ENCODE data around the gene HOXC5.

HOXC5 gene

GRCh38 chr12:54032627-54033100 lies at the start of gene HOXC5:
HOXC5 (plus strand) TSS chr12:54033050; CDS start chr12:54033123, 73 bp downstream.
- peak within 1 kb of the TSS; percentile 71 for H3K4me3 Mint-ChIP-seq
- ATAC-seq (peak; percentile 29), DNase-seq (ENCODE audit: low spot score in 2 of 2) (peak; percentile 55 to 83)
- no peaks in the 10 kb centered on the region for H3K36me3 Mint-ChIP-seq
- peaks cover 16% of the 10 kb centered on the region for H3K4me1 Mint-ChIP-seq
- H3K9me3 Mint-ChIP-seq: no peaks in the 10 kb centered on the region
- H3K27ac Mint-ChIP-seq: no peak within 1 kb of the TSS

- Mint-ChIP-seq H3K27ac (no peak overlapping the region), H3K4me1 (peaks cover 35% of the 10 kb centered on the region), H3K4me3 (no peak overlapping the region), H3K36me3 (peaks cover 13% of the 10 kb centered on the region), H3K9me3 (no peaks in the 10 kb centered on the region)
- DNase-seq (ENCODE audit: low spot score in 2 of 2) (no peak), ATAC-seq (no peak)
These were observed 49.3 kb upstream of the HOXC5 start for GRCh38 chr12:53983568-53983949.

- DNase-seq (ENCODE audit: low spot score in 2 of 2) (no peak), ATAC-seq (no peak)
- Mint-ChIP-seq H3K36me3 (peaks cover 13% of the 10 kb centered on the region), H3K4me3 (no peak overlapping the region), H3K4me1 (peaks cover 39% of the 10 kb centered on the region), H3K9me3 (no peaks in the 10 kb centered on the region), H3K27ac (no peak overlapping the region)
These were observed 48.8 kb upstream of the HOXC5 start for GRCh38 chr12:53983950-53984572.

- H3K4me1 Mint-ChIP-seq: peaks cover 49% of the 10 kb centered on the region
- H3K9me3 Mint-ChIP-seq: no peaks in the 10 kb centered on the region
- DNase-seq (ENCODE audit: low spot score in 2 of 2): peak; percentile 80 to 93
- ATAC-seq: peak; percentile 79
- H3K36me3 Mint-ChIP-seq: peaks cover 12% of the 10 kb centered on the region
- peak within 1 kb of the TSS; percentile 63 for H3K4me3 Mint-ChIP-seq
- H3K27ac Mint-ChIP-seq: no peak within 1 kb of the TSS
These were observed 47.8 kb upstream of the HOXC5 start, which contains the start of gene HOXC10 for GRCh38 chr12:53984901-53985691. HOXC10 (plus strand) TSS chr12:53985146; CDS start chr12:53985260, 114 bp downstream.

GRCh38 chr12:53985692-53985993 lies 47.2 kb upstream of the HOXC5 start:
- peak overlapping the region; percentile 63 for H3K4me3 Mint-ChIP-seq
- no peak for ATAC-seq
- peaks cover 54% of the 10 kb centered on the region for H3K4me1 Mint-ChIP-seq
- H3K27ac Mint-ChIP-seq: no peak overlapping the region
- no peaks in the 10 kb centered on the region for H3K9me3 Mint-ChIP-seq
- DNase-seq (ENCODE audit: low spot score in 2 of 2): no peak
- H3K36me3 Mint-ChIP-seq: peaks cover 9% of the 10 kb centered on the region

- Mint-ChIP-seq H3K4me3 (peak overlapping the region; percentile 63), H3K9me3 (no peaks in the 10 kb centered on the region), H3K4me1 (peaks cover 59% of the 10 kb centered on the region), H3K36me3 (peaks cover 9% of the 10 kb centered on the region), H3K27ac (no peak overlapping the region)
- peak; percentile 66 for ATAC-seq
- DNase-seq (ENCODE audit: low spot score in 2 of 2): no peak
These were observed 46.7 kb upstream of the HOXC5 start for GRCh38 chr12:53985994-53986685.

GRCh38 chr12:53986686-53987483 lies 46.0 kb upstream of the HOXC5 start:
- Mint-ChIP-seq H3K27ac (no peak overlapping the region), H3K4me1 (peaks cover 61% of the 10 kb centered on the region), H3K36me3 (peaks cover 9% of the 10 kb centered on the region), H3K9me3 (no peaks in the 10 kb centered on the region), H3K4me3 (peak overlapping the region; percentile 63)
- DNase-seq (ENCODE audit: low spot score in 2 of 2) (no peak), ATAC-seq (no peak)

- H3K4me1 Mint-ChIP-seq: peaks cover 61% of the 10 kb centered on the region
- DNase-seq (ENCODE audit: low spot score in 2 of 2) (no peak), ATAC-seq (no peak)
- no peak overlapping the region for H3K4me3 Mint-ChIP-seq
- H3K9me3 Mint-ChIP-seq: no peaks in the 10 kb centered on the region
- H3K36me3 Mint-ChIP-seq: peaks cover 9% of the 10 kb centered on the region
- H3K27ac Mint-ChIP-seq: no peak overlapping the region
These were observed 45.0 kb upstream of the HOXC5 start for GRCh38 chr12:53987787-53988230.

- Mint-ChIP-seq H3K27ac (no peak overlapping the region), H3K4me1 (peaks cover 56% of the 10 kb centered on the region), H3K4me3 (peak overlapping the region; percentile 28), H3K9me3 (no peaks in the 10 kb centered on the region), H3K36me3 (peaks cover 10% of the 10 kb centered on the region)
- no peak for ATAC-seq
- DNase-seq (ENCODE audit: low spot score in 2 of 2): no peak
These were observed 44.2 kb upstream of the HOXC5 start for GRCh38 chr12:53988541-53989226.

GRCh38 chr12:53989227-53990113 lies 43.4 kb upstream of the HOXC5 start:
- Mint-ChIP-seq H3K4me1 (peaks cover 58% of the 10 kb centered on the region), H3K4me3 (peak overlapping the region; percentile 28), H3K9me3 (no peaks in the 10 kb centered on the region), H3K36me3 (peaks cover 15% of the 10 kb centered on the region), H3K27ac (no peak overlapping the region)
- peak; percentile 9 for ATAC-seq
- DNase-seq (ENCODE audit: low spot score in 2 of 2): no peak

- ATAC-seq: no peak
- Mint-ChIP-seq H3K27ac (no peak overlapping the region), H3K9me3 (no peaks in the 10 kb centered on the region), H3K4me3 (peak overlapping the region; percentile 28), H3K4me1 (peaks cover 56% of the 10 kb centered on the region), H3K36me3 (peaks cover 6% of the 10 kb centered on the region)
- no peak for DNase-seq (ENCODE audit: low spot score in 2 of 2)
These were observed 42.4 kb upstream of the HOXC5 start for GRCh38 chr12:53990311-53991076.

- Mint-ChIP-seq H3K4me3 (no peak overlapping the region), H3K27ac (no peak overlapping the region), H3K4me1 (peaks cover 57% of the 10 kb centered on the region), H3K36me3 (peaks cover 6% of the 10 kb centered on the region), H3K9me3 (no peaks in the 10 kb centered on the region)
- ATAC-seq (no peak), DNase-seq (ENCODE audit: low spot score in 2 of 2) (no peak)
These were observed 41.8 kb upstream of the HOXC5 start for GRCh38 chr12:53991077-53991460.

- no peak overlapping the region for H3K4me3 Mint-ChIP-seq
- ATAC-seq: no peak
- H3K9me3 Mint-ChIP-seq: no peaks in the 10 kb centered on the region
- peaks cover 64% of the 10 kb centered on the region for H3K4me1 Mint-ChIP-seq
- peaks cover 6% of the 10 kb centered on the region for H3K36me3 Mint-ChIP-seq
- DNase-seq (ENCODE audit: low spot score in 2 of 2): no peak
- H3K27ac Mint-ChIP-seq: no peak overlapping the region
These were observed 40.4 kb upstream of the HOXC5 start for GRCh38 chr12:53992377-53992889.

All from stimulated activated effector memory CD8-positive, alpha-beta T cell treated with anti-CD3 and anti-CD28 coated beads, Interleukin-12 subunit alpha, Interleukin-12 subunit beta, amount 100 ng/mL, for 72 hours (primary cell).